ENCODE data around the gene LGALS12.

LGALS12 gene

GRCh38 chr11:63492441-63492840 lies 13.4 kb upstream of the LGALS12 start:
- no peaks in the 10 kb centered on the region for H3K36me3 ChIP-seq (ENCODE audit: insufficient read depth, low read length)
- H3K9ac ChIP-seq (ENCODE audit: low read depth, low read length) = no peak overlapping the region
- peaks cover 22% of the 10 kb centered on the region for H3K9me3 ChIP-seq (ENCODE audit: control insufficient read depth, insufficient read depth, low read length)
- H3K4me1 ChIP-seq (ENCODE audit: insufficient read depth, low read length) = peaks cover 6% of the 10 kb centered on the region; the same call in 1 of the 2 replicates

- Histone ChIP-seq H3K4me1 (ENCODE audit: insufficient read depth, low read length) (peaks cover 6% of the 10 kb centered on the region; the same call in 1 of the 2 replicates), H3K36me3 (ENCODE audit: insufficient read depth, low read length) (no peaks in the 10 kb centered on the region), H3K9me3 (ENCODE audit: control insufficient read depth, insufficient read depth, low read length) (peaks cover 23% of the 10 kb centered on the region), H3K9ac (ENCODE audit: low read depth, low read length) (no peak overlapping the region)
Measured at GRCh38 chr11:63493127-63493526, 12.8 kb upstream of the LGALS12 start.

GRCh38 chr11:63494975-63495374 lies 10.9 kb upstream of the LGALS12 start:
- Histone ChIP-seq H3K36me3 (ENCODE audit: insufficient read depth, low read length) (no peaks in the 10 kb centered on the region), H3K9ac (ENCODE audit: low read depth, low read length) (no peak overlapping the region), H3K9me3 (ENCODE audit: control insufficient read depth, insufficient read depth, low read length) (peaks cover 36% of the 10 kb centered on the region), H3K4me1 (ENCODE audit: insufficient read depth, low read length) (no peaks in the 10 kb centered on the region)

GRCh38 chr11:63499874-63500273 lies 6.0 kb upstream of the LGALS12 start:
- H3K36me3 ChIP-seq (ENCODE audit: insufficient read depth, low read length) = no peaks in the 10 kb centered on the region

GRCh38 chr11:63501236-63501635 lies 4.6 kb upstream of the LGALS12 start:
- Histone ChIP-seq H3K36me3 (ENCODE audit: insufficient read depth, low read length) (no peaks in the 10 kb centered on the region), H3K4me1 (ENCODE audit: insufficient read depth, low read length) (peaks cover 30% of the 10 kb centered on the region), H3K9me3 (ENCODE audit: control insufficient read depth, insufficient read depth, low read length) (peaks cover 35% of the 10 kb centered on the region), H3K9ac (ENCODE audit: low read depth, low read length) (no peak overlapping the region)

More at GRCh38 chr11:63499874-63500273, 6.0 kb upstream of the LGALS12 start:
- Histone ChIP-seq H3K4me1 (ENCODE audit: insufficient read depth, low read length) (peaks cover 16% of the 10 kb centered on the region), H3K9me3 (ENCODE audit: control insufficient read depth, insufficient read depth, low read length) (peaks cover 35% of the 10 kb centered on the region), H3K9ac (ENCODE audit: low read depth, low read length) (no peak overlapping the region)

- Histone ChIP-seq H3K4me1 (ENCODE audit: insufficient read depth, low read length) (peaks cover 41% of the 10 kb centered on the region), H3K9me3 (ENCODE audit: control insufficient read depth, insufficient read depth, low read length) (peaks cover 29% of the 10 kb centered on the region), H3K9ac (ENCODE audit: low read depth, low read length) (no peak overlapping the region), H3K36me3 (ENCODE audit: insufficient read depth, low read length) (no peaks in the 10 kb centered on the region)
Measured at GRCh38 chr11:63502252-63502820, 3.5 kb upstream of the LGALS12 start.

- Histone ChIP-seq H3K9me3 (ENCODE audit: control insufficient read depth, insufficient read depth, low read length) (peaks cover 25% of the 10 kb centered on the region), H3K9ac (ENCODE audit: low read depth, low read length) (no peak overlapping the region), H3K36me3 (ENCODE audit: insufficient read depth, low read length) (no peaks in the 10 kb centered on the region), H3K4me1 (ENCODE audit: insufficient read depth, low read length) (peaks cover 42% of the 10 kb centered on the region)
Measured at GRCh38 chr11:63503492-63503891, 2.4 kb upstream of the LGALS12 start.

GRCh38 chr11:63504054-63504453 lies 1.8 kb upstream of the LGALS12 start:
- Histone ChIP-seq H3K4me1 (ENCODE audit: insufficient read depth, low read length) (peaks cover 42% of the 10 kb centered on the region), H3K36me3 (ENCODE audit: insufficient read depth, low read length) (no peaks in the 10 kb centered on the region), H3K9ac (ENCODE audit: low read depth, low read length) (no peak overlapping the region), H3K9me3 (ENCODE audit: control insufficient read depth, insufficient read depth, low read length) (peaks cover 21% of the 10 kb centered on the region)

- Histone ChIP-seq H3K36me3 (ENCODE audit: insufficient read depth, low read length) (no peaks in the 10 kb centered on the region), H3K9ac (ENCODE audit: low read depth, low read length) (no peak overlapping the region), H3K4me1 (ENCODE audit: insufficient read depth, low read length) (peaks cover 42% of the 10 kb centered on the region), H3K9me3 (ENCODE audit: control insufficient read depth, insufficient read depth, low read length) (peaks cover 13% of the 10 kb centered on the region)
Measured at GRCh38 chr11:63504933-63505586, 824 bp upstream of the LGALS12 start.

- Histone ChIP-seq H3K9me3 (ENCODE audit: control insufficient read depth, insufficient read depth, low read length) (peaks cover 6% of the 10 kb centered on the region; the same call in 1 of the 2 replicates), H3K36me3 (ENCODE audit: insufficient read depth, low read length) (no peaks in the 10 kb centered on the region), H3K9ac (ENCODE audit: low read depth, low read length) (no peak overlapping the region), H3K4me1 (ENCODE audit: insufficient read depth, low read length) (peaks cover 55% of the 10 kb centered on the region)
Measured at GRCh38 chr11:63506876-63507275, 992 bp downstream of the LGALS12 start.

- Histone ChIP-seq H3K9me3 (ENCODE audit: control insufficient read depth, insufficient read depth, low read length) (peaks cover 6% of the 10 kb centered on the region; the same call in 1 of the 2 replicates), H3K4me1 (ENCODE audit: insufficient read depth, low read length) (peaks cover 55% of the 10 kb centered on the region), H3K36me3 (ENCODE audit: insufficient read depth, low read length) (no peaks in the 10 kb centered on the region), H3K9ac (ENCODE audit: low read depth, low read length) (no peak overlapping the region)
Measured at GRCh38 chr11:63507511-63507910, 1.6 kb downstream of the LGALS12 start.

GRCh38 chr11:63508009-63508408 lies 2.1 kb downstream of the LGALS12 start:
- Histone ChIP-seq H3K9me3 (ENCODE audit: control insufficient read depth, insufficient read depth, low read length) (peaks cover 2% of the 10 kb centered on the region; the same call in 1 of the 2 replicates), H3K9ac (ENCODE audit: low read depth, low read length) (no peak overlapping the region), H3K4me1 (ENCODE audit: insufficient read depth, low read length) (peaks cover 55% of the 10 kb centered on the region), H3K36me3 (ENCODE audit: insufficient read depth, low read length) (no peaks in the 10 kb centered on the region)

GRCh38 chr11:63508745-63509144 lies 2.9 kb downstream of the LGALS12 start:
- no peaks in the 10 kb centered on the region; the same call in 1 of the 2 replicates for H3K9me3 ChIP-seq (ENCODE audit: control insufficient read depth, insufficient read depth, low read length)
- H3K36me3 ChIP-seq (ENCODE audit: insufficient read depth, low read length) = no peaks in the 10 kb centered on the region
- H3K9ac ChIP-seq (ENCODE audit: low read depth, low read length) = no peak overlapping the region
- H3K4me1 ChIP-seq (ENCODE audit: insufficient read depth, low read length) = peaks cover 50% of the 10 kb centered on the region

GRCh38 chr11:63510360-63511047 lies 4.6 kb downstream of the LGALS12 start:
- no peak overlapping the region for H3K9ac ChIP-seq (ENCODE audit: low read depth, low read length)
- no peaks in the 10 kb centered on the region for H3K36me3 ChIP-seq (ENCODE audit: insufficient read depth, low read length)
- no peaks in the 10 kb centered on the region; the same call in 1 of the 2 replicates for H3K9me3 ChIP-seq (ENCODE audit: control insufficient read depth, insufficient read depth, low read length)
- H3K4me1 ChIP-seq (ENCODE audit: insufficient read depth, low read length) = peaks cover 32% of the 10 kb centered on the region; the same call in 1 of the 2 replicates

Data from ES-I3 (cell line).